Subcutaneous abdominal adipose tissue (tissue), 5 donors: ENCODE measurements around the gene IL1A.

Experiments
- H3K27ac ChIP-seq: one replicate; pipeline ENCODE4 v1.7.0; 2013; ENCODE audit warnings: low read depth, mild to moderate bottlenecking, inconsistent platforms, low read length, moderate library complexity
- H3K27me3 ChIP-seq, 5 donors: one replicate each; pipeline ENCODE4 v1.7.0; 2013; ENCODE audit warnings: low read length in 5 of 5, inconsistent platforms in 1 of 5; ENCODE audit not compliant: control insufficient read depth in 5 of 5, insufficient read depth in 4 of 5
- H3K36me3 ChIP-seq, 5 donors: one replicate each; pipeline ENCODE4 v1.7.0; 2013; ENCODE audit warnings: low read length in 5 of 5; ENCODE audit not compliant: control insufficient read depth in 5 of 5, insufficient read depth in 5 of 5
- H3K4me1 ChIP-seq, 5 donors: one replicate each; pipeline ENCODE4 v1.7.0; 2013; ENCODE audit warnings: low read length in 5 of 5, mild to moderate bottlenecking in 3 of 5, moderate library complexity in 1 of 5; ENCODE audit not compliant: control insufficient read depth in 5 of 5, insufficient read depth in 5 of 5
- H3K4me3 ChIP-seq, 5 donors: one replicate each; pipeline ENCODE4 v1.7.0; 2013; ENCODE audit warnings: low read length in 5 of 5, low read depth in 1 of 5
- H3K9ac ChIP-seq, 5 donors: one replicate each; pipeline ENCODE4 v1.7.0; 2013; ENCODE audit warnings: low read length in 5 of 5, mild to moderate bottlenecking in 4 of 5, moderate library complexity in 3 of 5
- H3K9me3 ChIP-seq, 5 donors: one replicate each; pipeline ENCODE4 v1.7.0; 2013; ENCODE audit warnings: low read length in 5 of 5; ENCODE audit not compliant: control insufficient read depth in 5 of 5
- donor health status: healthy.
- donor health status: healthy.
- donor health status: healthy.
- donor health status: healthy.
- donor health status: healthy.

Gene IL1A

DNA sequence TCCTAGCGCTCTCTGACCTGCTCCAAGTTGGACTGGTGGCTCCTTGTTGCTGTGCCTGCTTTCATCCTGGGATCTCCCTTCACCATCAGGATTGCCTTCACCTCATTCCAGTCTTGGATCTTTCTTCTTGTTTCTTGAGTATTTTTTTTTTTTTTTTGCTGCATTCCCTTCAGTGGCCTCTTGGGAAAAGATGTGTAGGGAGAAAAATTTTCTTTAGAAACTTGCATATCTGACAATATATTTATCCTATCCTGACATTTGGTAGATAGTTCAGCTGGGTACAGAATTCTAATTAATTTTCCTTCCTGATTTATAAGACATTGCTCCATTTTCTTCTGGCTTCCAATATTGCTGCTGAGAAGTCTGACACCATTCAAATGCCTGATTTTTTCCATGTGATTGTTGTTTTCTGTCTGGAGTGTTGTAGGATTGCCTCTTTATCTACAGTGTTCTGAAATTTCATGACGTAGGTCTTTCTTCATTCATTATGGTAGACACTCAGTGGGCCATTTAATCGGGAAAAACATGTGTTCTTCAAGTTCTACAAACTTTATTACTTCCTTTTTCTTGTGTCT, 23.0 kb upstream of the IL1A start:
- peaks cover 0 to 8% (median 4%) of the 10 kb centered on the region in 5 donors for H3K9me3 ChIP-seq
- H3K9ac ChIP-seq, result no peak overlapping the region
- H3K36me3 ChIP-seq, result no peaks in the 10 kb centered on the region
- H3K27ac ChIP-seq, result no peak overlapping the region
- H3K4me3 ChIP-seq, result no peak overlapping the region
- no peaks in the 10 kb centered on the region for H3K27me3 ChIP-seq
- H3K4me1 ChIP-seq, result peaks cover 2 to 13% (median 9%) of the 10 kb centered on the region in 5 donors

GRCh38 chr2:112805542-112805941, 21.2 kb upstream of the IL1A start:
- Histone ChIP-seq H3K4me1 (no peaks in the 10 kb centered on the region), H3K27ac (no peak overlapping the region)

DNA sequence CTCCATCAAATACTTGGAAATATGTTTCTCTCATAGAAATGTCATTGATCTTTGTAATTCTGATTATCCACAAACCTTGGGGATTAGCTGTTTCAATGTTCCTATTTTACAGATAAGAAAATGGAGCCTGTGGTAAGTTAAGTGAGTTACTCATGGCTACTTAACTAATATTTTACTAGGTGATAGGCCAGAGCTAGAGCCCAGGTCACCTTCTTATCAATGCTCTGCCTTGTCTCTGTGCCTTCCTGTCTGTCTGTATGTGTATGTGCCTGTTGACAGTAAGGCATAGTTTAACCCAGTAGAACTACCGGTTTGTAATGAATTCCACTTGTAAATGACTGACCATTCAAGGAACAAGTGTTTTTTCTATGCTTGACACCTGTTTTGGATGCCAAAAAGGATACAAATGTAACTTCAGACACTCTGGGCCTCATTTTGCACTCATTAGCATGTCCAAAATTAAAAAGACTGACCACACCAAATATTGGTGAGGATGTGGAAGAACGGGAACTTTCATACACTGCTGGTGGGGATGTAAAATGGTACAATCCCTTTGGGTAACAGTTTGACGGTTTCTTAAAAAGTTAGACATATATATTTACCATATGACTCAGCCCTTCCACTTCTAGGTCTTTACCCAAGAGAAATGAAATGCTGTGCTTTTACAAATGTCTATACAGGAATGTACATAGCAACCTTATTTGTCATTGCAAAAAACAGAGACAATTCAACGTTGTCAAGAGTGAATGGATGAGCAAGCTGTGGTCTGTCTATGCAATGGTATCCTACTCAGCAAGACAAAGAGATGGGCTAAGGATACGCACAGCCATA, 19.6 kb upstream of the IL1A start:
- Histone ChIP-seq H3K9ac (no peak overlapping the region), H3K4me1 (no peaks in the 10 kb centered on the region), H3K4me3 (no peak overlapping the region), H3K27ac (no peak overlapping the region), H3K9me3 (peaks cover 0 to 8% (median 4%) of the 10 kb centered on the region in 5 donors), H3K36me3 (no peaks in the 10 kb centered on the region), H3K27me3 (no peaks in the 10 kb centered on the region)

More at GRCh38 chr2:112805542-112805941, 21.2 kb upstream of the IL1A start:
- no peak overlapping the region for H3K9ac ChIP-seq
- no peaks in the 10 kb centered on the region for H3K27me3 ChIP-seq
- peaks cover 0 to 8% (median 4%) of the 10 kb centered on the region in 5 donors for H3K9me3 ChIP-seq
- no peak overlapping the region for H3K4me3 ChIP-seq
- no peaks in the 10 kb centered on the region for H3K36me3 ChIP-seq

DNA sequence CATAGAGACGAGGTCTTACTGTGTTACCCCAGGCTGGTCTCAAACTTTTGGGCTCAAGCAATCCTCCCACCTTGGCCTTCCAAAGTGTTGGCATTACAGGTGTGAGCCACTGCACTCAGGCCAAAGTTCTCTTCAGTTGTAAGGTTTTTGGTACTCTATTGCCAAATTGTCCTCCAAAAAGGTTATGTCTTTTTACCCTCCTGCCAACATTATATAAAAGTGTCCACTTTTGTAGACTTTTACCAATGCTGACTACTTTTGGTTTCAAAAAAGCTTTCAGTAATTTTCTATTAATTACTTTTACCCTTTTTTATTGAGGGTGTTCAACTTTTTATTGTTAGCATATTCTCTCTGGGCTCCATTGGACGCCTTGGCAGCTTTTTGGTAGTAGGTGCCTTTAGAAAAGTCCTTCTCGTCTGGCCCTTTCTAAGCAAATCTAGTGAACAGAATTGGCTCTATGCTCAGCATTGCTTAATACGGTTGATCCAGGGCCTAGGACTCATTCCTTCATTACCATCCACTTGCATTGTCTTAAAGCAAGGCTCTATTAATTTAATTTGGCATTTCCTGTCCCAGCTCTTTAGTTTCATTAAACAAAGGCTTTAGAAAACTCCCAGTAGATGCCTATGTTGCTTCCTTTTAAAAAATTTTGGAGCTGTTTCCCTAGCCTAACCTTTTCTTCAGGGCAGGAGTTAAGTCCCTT, 16.7 kb upstream of the IL1A start:
- Histone ChIP-seq H3K27me3 (no peaks in the 10 kb centered on the region), H3K4me3 (no peak overlapping the region), H3K9ac (no peak overlapping the region), H3K9me3 (no peaks in the 10 kb centered on the region), H3K36me3 (no peaks in the 10 kb centered on the region), H3K27ac (no peak overlapping the region), H3K4me1 (no peaks in the 10 kb centered on the region)

DNA sequence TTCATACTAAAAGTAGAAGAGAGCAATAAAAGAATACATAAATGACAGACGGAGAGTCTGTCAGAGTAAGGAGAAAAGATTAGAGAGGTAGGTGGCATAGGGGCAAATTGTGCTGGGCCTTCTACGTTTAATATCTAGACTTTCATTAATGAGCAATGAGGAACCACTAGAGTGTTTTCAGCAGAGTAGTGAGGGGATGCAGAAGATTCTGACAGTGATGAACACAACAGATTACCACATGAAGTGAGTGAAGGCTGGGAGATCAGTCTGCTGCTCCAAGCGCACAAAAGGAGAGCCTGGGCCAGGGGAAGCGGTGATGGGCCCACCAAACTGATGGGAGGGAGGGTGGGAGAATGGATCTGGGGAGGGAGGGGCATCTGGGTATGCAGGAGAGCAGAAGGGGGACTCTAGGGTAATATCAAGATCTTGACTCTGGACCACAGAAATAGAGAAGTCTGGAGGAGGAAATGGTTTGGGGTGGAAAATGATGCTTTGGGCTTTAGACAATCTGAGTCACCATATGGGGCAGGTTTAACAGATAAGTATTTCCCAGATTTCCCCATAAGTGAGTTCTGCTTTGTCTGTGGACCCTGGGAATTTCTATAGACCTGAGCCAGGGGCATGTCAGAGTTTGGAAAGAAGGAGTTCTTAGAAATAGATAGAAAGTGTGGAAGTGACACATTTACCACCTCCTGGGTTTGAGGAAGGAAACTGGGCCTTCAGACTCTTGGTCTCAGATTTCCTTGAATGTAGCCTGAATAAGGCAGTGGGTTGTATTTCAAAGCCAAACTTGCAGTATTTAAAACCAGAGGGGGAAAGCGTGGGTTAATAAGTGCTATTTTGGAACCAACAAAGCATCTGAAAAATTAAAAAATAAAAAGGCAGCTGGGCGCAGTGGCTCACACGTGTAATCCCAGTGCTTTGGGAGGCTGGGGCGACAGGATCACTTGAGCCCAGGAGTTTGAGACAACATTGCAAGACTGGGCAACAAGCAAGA, 15.0 kb upstream of the IL1A start:
- Histone ChIP-seq H3K9me3 (no peaks in the 10 kb centered on the region), H3K27me3 (no peaks in the 10 kb centered on the region), H3K4me1 (peaks cover 0 to 7% (median 6%) of the 10 kb centered on the region in 5 donors), H3K36me3 (no peaks in the 10 kb centered on the region), H3K4me3 (no peak overlapping the region), H3K27ac (no peak overlapping the region), H3K9ac (no peak overlapping the region)

DNA sequence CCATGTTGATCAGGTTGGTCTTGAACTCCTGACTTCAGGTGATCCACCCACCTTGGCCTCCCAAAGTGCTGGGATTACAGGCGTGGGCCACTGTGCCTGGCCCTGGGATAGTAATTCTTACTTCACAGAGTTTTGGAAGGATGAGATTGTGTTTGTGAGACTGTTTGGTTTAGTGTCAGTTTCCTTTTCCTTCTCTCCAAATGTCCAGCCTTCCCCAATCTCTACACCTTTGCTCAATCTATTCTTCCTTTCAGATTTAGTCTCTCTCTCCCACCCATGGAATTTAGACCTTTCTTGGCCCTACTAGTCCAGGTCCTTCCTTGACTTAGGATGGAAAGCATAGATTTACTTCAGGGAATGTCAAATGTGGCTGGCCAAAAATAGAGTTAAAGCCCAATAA, 12.2 kb upstream of the IL1A start:
- no peaks in the 10 kb centered on the region for H3K27me3 ChIP-seq
- no peaks in the 10 kb centered on the region for H3K36me3 ChIP-seq
- no peaks in the 10 kb centered on the region for H3K9me3 ChIP-seq
- no peak overlapping the region for H3K4me3 ChIP-seq
- H3K9ac ChIP-seq, result no peak overlapping the region
- no peak overlapping the region for H3K27ac ChIP-seq
- peaks cover 0 to 17% (median 12%) of the 10 kb centered on the region in 5 donors for H3K4me1 ChIP-seq

GRCh38 chr2:112795774-112796173, 11.5 kb upstream of the IL1A start:
- Histone ChIP-seq H3K9me3 (no peaks in the 10 kb centered on the region), H3K27me3 (no peaks in the 10 kb centered on the region), H3K36me3 (no peaks in the 10 kb centered on the region), H3K27ac (no peak overlapping the region), H3K9ac (no peak overlapping the region), H3K4me3 (no peak overlapping the region), H3K4me1 (peaks cover 0 to 17% (median 12%) of the 10 kb centered on the region in 5 donors)

GRCh38 chr2:112794841-112795240, 10.5 kb upstream of the IL1A start:
- H3K36me3 ChIP-seq, result no peaks in the 10 kb centered on the region
- no peak overlapping the region for H3K27ac ChIP-seq
- no peak overlapping the region for H3K4me3 ChIP-seq
- peaks cover 0 to 17% (median 12%) of the 10 kb centered on the region in 5 donors for H3K4me1 ChIP-seq
- no peaks in the 10 kb centered on the region for H3K9me3 ChIP-seq
- H3K27me3 ChIP-seq, result no peaks in the 10 kb centered on the region
- no peak overlapping the region for H3K9ac ChIP-seq

- Histone ChIP-seq H3K27ac (no peak overlapping the region), H3K27me3 (no peaks in the 10 kb centered on the region), H3K4me1 (peaks cover 0 to 17% (median 12%) of the 10 kb centered on the region in 5 donors), H3K4me3 (no peak overlapping the region), H3K9ac (no peak overlapping the region), H3K9me3 (no peaks in the 10 kb centered on the region), H3K36me3 (no peaks in the 10 kb centered on the region)
These were observed 9.9 kb upstream of the IL1A start for GRCh38 chr2:112794131-112794733.
